ENCODE data around the gene BLOC1S4.

The BLOC1S4 gene

DNA sequence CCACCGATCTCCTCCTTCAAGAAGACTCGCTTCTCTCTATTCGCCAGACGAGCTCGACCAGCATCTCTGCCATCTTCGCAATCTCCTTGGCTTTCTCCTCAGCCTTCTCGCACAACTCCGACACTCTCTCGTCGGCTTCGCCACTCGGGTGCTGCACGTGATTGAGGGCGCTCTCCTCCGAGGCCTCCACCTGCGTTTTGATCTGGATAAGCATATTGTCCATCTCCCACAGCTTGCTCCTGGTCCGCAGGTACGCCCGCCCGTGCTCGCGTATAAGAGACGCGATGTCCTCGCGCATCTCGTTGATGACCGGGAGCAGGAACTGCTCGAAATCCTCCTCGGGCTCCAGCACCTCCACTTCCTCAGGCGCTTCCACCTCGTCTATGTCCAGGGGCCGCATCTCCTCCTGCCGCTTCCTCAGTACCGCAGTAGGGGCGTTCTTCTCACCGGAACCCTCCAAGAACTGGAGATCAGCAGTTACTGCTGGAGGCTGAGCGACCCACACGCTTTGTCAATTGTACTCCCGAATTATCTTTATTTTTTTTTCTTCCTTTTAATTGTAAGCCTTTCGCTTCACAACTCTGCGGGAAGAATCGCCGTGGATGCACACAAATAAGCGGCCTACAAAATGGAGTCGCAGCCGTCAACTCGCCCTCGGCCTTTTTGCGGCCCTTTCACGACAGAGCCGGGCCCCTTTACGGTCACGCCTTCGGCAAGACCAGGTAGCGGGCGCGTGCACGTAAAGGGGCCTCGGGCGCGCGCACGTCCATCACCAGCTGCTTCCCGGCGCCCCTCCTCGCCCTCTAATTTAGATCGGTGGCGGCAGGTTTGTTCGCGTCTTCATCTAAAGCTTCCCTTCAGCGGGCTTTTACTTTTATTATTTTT, 6.5 kb upstream of the BLOC1S4 start, which contains the start of gene MRFAP1L1:
Gene MRFAP1L1, minus strand, starts transcription at position 636 of the 885 bp plus-strand sequence. Its CDS starts 236 bp downstream, at position 400.
- DNase-seq (ENCODE audit: low read depth): peak; percentile 87
- TF ChIP-seq, protein P1, sequence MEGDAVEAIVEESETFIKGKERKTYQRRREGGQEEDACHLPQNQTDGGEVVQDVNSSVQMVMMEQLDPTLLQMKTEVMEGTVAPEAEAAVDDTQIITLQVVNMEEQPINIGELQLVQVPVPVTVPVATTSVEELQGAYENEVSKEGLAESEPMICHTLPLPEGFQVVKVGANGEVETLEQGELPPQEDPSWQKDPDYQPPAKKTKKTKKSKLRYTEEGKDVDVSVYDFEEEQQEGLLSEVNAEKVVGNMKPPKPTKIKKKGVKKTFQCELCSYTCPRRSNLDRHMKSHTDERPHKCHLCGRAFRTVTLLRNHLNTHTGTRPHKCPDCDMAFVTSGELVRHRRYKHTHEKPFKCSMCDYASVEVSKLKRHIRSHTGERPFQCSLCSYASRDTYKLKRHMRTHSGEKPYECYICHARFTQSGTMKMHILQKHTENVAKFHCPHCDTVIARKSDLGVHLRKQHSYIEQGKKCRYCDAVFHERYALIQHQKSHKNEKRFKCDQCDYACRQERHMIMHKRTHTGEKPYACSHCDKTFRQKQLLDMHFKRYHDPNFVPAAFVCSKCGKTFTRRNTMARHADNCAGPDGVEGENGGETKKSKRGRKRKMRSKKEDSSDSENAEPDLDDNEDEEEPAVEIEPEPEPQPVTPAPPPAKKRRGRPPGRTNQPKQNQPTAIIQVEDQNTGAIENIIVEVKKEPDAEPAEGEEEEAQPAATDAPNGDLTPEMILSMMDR (IDR thresholded peaks at IDR 0.05; ENCODE audit: control insufficient read depth, insufficient read depth, low read depth, low read length, missing control alignments): no peak
- H3K4me3 ChIP-seq (ENCODE audit: control insufficient read depth, low read depth, low read length): peak within 1 kb of the TSS; percentile 76

GRCh38 chr4:6710282-6710681, 5.7 kb upstream of the BLOC1S4 start:
- peak overlapping the region; percentile 76 for H3K4me3 ChIP-seq (ENCODE audit: control insufficient read depth, low read depth, low read length)
- no peak for DNase-seq (ENCODE audit: low read depth)
- TF ChIP-seq, protein P1 (IDR thresholded peaks at IDR 0.05; ENCODE audit: control insufficient read depth, insufficient read depth, low read depth, low read length, missing control alignments): no peak

DNA sequence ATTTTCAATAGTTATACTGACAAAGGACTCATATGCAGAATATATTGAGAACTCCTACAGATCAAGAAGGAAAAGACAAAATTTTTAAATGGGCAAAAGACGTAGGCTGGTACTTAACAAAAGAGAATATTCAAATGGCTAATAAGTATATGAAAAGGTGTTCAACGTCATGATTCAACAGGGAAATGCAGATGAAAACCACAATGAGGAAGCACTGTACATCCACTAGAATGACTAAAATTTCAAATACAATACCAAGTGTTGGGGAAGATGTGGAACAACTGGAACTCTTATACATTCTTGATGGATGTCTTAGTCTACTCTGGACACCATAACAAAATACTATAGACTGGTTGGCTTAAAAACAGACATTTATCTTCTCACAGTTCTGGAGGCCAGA, 5.0 kb upstream of the BLOC1S4 start:
- H3K4me3 ChIP-seq (ENCODE audit: control insufficient read depth, low read depth, low read length): no peak overlapping the region
- no peak for DNase-seq (ENCODE audit: low read depth)
- TF ChIP-seq, protein P1 (IDR thresholded peaks at IDR 0.05; ENCODE audit: control insufficient read depth, insufficient read depth, low read depth, low read length, missing control alignments): no peak

- DNase-seq (ENCODE audit: low read depth): no peak
Observed at GRCh38 chr4:6714954-6715353, 1.0 kb upstream of the BLOC1S4 start.

GRCh38 chr4:6715704-6716017, 313 bp upstream of the BLOC1S4 start:
- no peak for DNase-seq (ENCODE audit: low read depth)
- TF ChIP-seq, protein P1 (IDR thresholded peaks at IDR 0.05; ENCODE audit: control insufficient read depth, insufficient read depth, low read depth, low read length, missing control alignments): no peak
- peak overlapping the region; percentile 84 for H3K4me3 ChIP-seq (ENCODE audit: control insufficient read depth, low read depth, low read length)

More at GRCh38 chr4:6714954-6715353, 1.0 kb upstream of the BLOC1S4 start:
- TF ChIP-seq, protein P1 (IDR thresholded peaks at IDR 0.05; ENCODE audit: control insufficient read depth, insufficient read depth, low read depth, low read length, missing control alignments): no peak
- no peak overlapping the region for H3K4me3 ChIP-seq (ENCODE audit: control insufficient read depth, low read depth, low read length)

GRCh38 chr4:6716958-6717655, 1.1 kb downstream of the BLOC1S4 start:
- DNase-seq (ENCODE audit: low read depth): no peak
- TF ChIP-seq, protein P1 (IDR thresholded peaks at IDR 0.05; ENCODE audit: control insufficient read depth, insufficient read depth, low read depth, low read length, missing control alignments): no peak

More at GRCh38 chr4:6716958-6717655, 1.1 kb downstream of the BLOC1S4 start:
- peak overlapping the region; percentile 84 for H3K4me3 ChIP-seq (ENCODE audit: control insufficient read depth, low read depth, low read length)
